GM12865 (cell line): Measurements from ENCODE around the gene MTIF2.

ENCODE experiments used
- DNase-seq: peaks from one replicate; pipeline ENCODE4 v3.0.0; 2010; ENCODE audit warnings: low read depth
- H3K4me3 ChIP-seq: 2 replicates; pipeline ENCODE4 v1.5.1; 2011; ENCODE audit warnings: mild to moderate bottlenecking, low read depth, low read length, control low read depth
- CTCF ChIP-seq: IDR thresholded peaks from 2 replicates; pipeline ENCODE4 v1.5.1; 2011; ENCODE audit warnings: low read length, control low read depth, low read depth, inconsistent platforms; ENCODE audit not compliant: insufficient read depth; ENCODE audit errors: missing control alignments

The MTIF2 gene

GRCh38 chr2:55268907-55269644, at the start of gene MTIF2:
Gene MTIF2 (minus strand): TSS chr2:55269231. CDS start chr2:55263858, 5,373 bp downstream.
- TF ChIP-seq CTCF: peak; percentile 3
- peak; percentile 97 for DNase-seq
- peak within 1 kb of the TSS; percentile 72 for H3K4me3 ChIP-seq

- TF ChIP-seq CTCF: no peak
- no peak overlapping the region for H3K4me3 ChIP-seq
- DNase-seq: no peak
Observed at GRCh38 chr2:55314985-55315384, 46.0 kb upstream of the MTIF2 start.

- H3K4me3 ChIP-seq: no peak overlapping the region
- peak; percentile 82 for DNase-seq
- TF ChIP-seq CTCF: peak; percentile 22
Observed at GRCh38 chr2:55311444-55311870, 42.4 kb upstream of the MTIF2 start.

GRCh38 chr2:55309446-55309845, 40.4 kb upstream of the MTIF2 start:
- TF ChIP-seq CTCF: no peak
- H3K4me3 ChIP-seq: no peak overlapping the region
- DNase-seq: no peak

- peak; percentile 61 for DNase-seq
- TF ChIP-seq CTCF: no peak
- H3K4me3 ChIP-seq: no peak overlapping the region
Observed at GRCh38 chr2:55302241-55302640, 33.2 kb upstream of the MTIF2 start.

- no peak for TF ChIP-seq CTCF
- no peak for DNase-seq
- H3K4me3 ChIP-seq: no peak overlapping the region
Observed at GRCh38 chr2:55301277-55301676, 32.2 kb upstream of the MTIF2 start.

- no peak for TF ChIP-seq CTCF
- no peak overlapping the region for H3K4me3 ChIP-seq
- DNase-seq: peak; percentile 41
Observed at GRCh38 chr2:55296393-55296792, 27.4 kb upstream of the MTIF2 start.
